SK-N-SH (cell line): Measurements from ENCODE around the gene PIK3IP1.

Experiments used
- MXI1 ChIP-seq: IDR thresholded peaks from 2 replicates; pipeline ENCODE4 v1.6.1; 2012; ENCODE audit warnings: mild to moderate bottlenecking, low read depth, low read length, improper control_type of control experiment
- TF ChIP-seq, protein P1 (sequence below): fragments of 150-350 bp; IDR thresholded peaks from 2 replicates; pipeline ENCODE4 v1.6.1; 2017; ENCODE audit warnings: antibody characterized with exemption, low read length, low read depth, borderline replicate concordance

- TF ChIP-seq, protein P1, sequence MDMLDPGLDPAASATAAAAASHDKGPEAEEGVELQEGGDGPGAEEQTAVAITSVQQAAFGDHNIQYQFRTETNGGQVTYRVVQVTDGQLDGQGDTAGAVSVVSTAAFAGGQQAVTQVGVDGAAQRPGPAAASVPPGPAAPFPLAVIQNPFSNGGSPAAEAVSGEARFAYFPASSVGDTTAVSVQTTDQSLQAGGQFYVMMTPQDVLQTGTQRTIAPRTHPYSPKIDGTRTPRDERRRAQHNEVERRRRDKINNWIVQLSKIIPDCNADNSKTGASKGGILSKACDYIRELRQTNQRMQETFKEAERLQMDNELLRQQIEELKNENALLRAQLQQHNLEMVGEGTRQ = no peak
- TF ChIP-seq MXI1 = no peak
These were observed 13.5 kb downstream of the PIK3IP1 start for GRCh38 chr22:31278626-31279326.
